ENCODE measurements around the gene GLT8D1. TPM values are rescaled to one million over a fixed set of nuclear protein-coding genes. Genes with fewer than 3 reads are reported as not detected.
"Not testable (repeated sequence)": the region's sequence is repeated elsewhere in the genome, so short reads cannot be mapped to it uniquely, and the experiment has no call there.

GLT8D1 gene
- total RNA-seq, result 10 to 100 TPM; 33.5 to 55.9 TPM
- long read RNA-seq, donor 1, transcript GLT8D1-201 (10 exons, 1,849 nt), result major isoform, 9 of 27 reads
- long read RNA-seq, donor 1, partial matches to known transcripts, result 3 of 27 reads
- long read RNA-seq, donor 1, other reads (novel, unspliced or antisense), result 15 of 27 reads
- long read RNA-seq, donor 2, transcript GLT8D1-201 (10 exons, 1,849 nt), result major isoform, 24 of 68 reads
- long read RNA-seq, donor 2, partial matches to known transcripts, result 5 of 68 reads
- long read RNA-seq, donor 2, other reads (novel, unspliced or antisense), result 39 of 68 reads

DNA sequence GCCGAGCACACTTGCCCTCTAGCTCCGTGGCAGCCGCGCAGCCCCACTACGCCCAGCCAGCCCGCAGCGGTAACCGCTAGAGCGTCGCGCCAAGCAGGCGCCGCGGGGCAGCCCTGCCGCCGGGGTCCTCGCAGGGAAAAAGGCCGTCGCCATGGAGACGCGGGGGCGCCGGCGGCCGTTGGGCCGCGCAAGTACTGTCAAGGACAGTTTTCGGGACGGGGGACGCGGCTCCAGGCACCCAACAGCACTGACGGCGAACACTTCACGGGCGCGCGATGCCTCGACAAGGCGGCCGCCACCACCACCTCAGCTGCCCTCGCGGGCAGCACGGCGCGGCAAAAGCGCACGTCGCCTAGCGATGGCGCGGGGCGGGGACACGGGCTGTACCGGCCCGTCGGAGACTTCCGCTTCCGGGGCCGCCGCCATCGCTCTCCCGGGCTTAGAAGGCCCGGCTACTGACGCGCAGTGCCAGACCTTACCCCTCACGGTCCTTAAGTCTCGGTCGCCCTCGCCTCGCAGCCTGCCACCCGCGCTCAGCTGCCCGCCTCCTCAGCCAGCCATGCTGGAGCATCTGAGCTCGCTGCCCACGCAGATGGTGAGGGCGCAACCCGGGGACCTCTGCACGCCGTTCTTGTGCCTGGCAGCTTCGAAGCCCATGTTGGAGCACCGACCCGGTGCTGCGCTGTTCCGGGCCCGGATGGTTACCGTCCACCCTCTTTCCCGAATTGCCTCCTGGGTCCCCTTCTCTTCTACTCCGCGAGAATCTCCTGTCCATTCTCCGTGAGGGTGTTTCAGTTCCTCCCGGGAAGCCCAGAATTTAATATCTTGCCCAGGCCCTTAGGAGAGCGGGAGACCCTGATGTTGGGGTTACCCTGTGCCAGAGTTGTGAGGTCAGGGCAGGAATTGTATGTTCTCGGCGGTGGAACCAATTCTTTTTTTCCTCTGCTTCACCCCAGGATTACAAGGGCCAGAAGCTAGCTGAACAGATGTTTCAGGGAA lies at the start of gene GLT8D1, which contains the start of gene SPCS1:
Gene GLT8D1, minus strand, starts transcription at position 104 of the 999 bp plus-strand sequence. CDS start 5,331 bp downstream, outside the sequence.
Gene SPCS1, plus strand, starts transcription at position 419 of the 999 bp plus-strand sequence. Its CDS starts 141 bp downstream, at position 560.
- DNase-seq (ENCODE audit: low spot score), result peak; percentile 96
- intact Hi-C loops (cut with DNase I), result no loop called here

GRCh38 chr3:52754373-52754772 lies 48.8 kb upstream of the GLT8D1 start:
- intact Hi-C loops (cut with DNase I), result no loop called here
- no peak for DNase-seq (ENCODE audit: low spot score)

GRCh38 chr3:52752045-52752660 lies 46.6 kb upstream of the GLT8D1 start:
- DNase-seq (ENCODE audit: low spot score), result no peak
- intact Hi-C loops (cut with DNase I), result no loop called here

GRCh38 chr3:52743721-52744120 lies 38.1 kb upstream of the GLT8D1 start:
- no peak for DNase-seq (ENCODE audit: low spot score)
- intact Hi-C loops (cut with DNase I), result loop anchor here in 1 of 2 donors (10.0 kb wide), 2 partner anchors 191 to 331 kb away; no protein-coding TSS in a partner anchor

GRCh38 chr3:52743152-52743551 lies 37.6 kb upstream of the GLT8D1 start:
- intact Hi-C loops (cut with DNase I), result loop anchor here in 1 of 2 donors (10.0 kb wide), 2 partner anchors 192 to 332 kb away; no protein-coding TSS in a partner anchor
- DNase-seq (ENCODE audit: low spot score), result no peak

- DNase-seq (ENCODE audit: low spot score), result no peak
- intact Hi-C loops (cut with DNase I), result loop anchor here in 1 of 2 donors (10.0 kb wide), 2 partner anchors 192 to 332 kb away; no protein-coding TSS in a partner anchor
These were observed 36.9 kb upstream of the GLT8D1 start for GRCh38 chr3:52742418-52743041.

GRCh38 chr3:52739730-52740129 lies 34.1 kb upstream of the GLT8D1 start:
- DNase-seq (ENCODE audit: low spot score), result no peak
- intact Hi-C loops (cut with DNase I), result loop anchor here in 1 of 2 donors (10.0 kb wide), 2 partner anchors 195 to 335 kb away; no protein-coding TSS in a partner anchor

DNA sequence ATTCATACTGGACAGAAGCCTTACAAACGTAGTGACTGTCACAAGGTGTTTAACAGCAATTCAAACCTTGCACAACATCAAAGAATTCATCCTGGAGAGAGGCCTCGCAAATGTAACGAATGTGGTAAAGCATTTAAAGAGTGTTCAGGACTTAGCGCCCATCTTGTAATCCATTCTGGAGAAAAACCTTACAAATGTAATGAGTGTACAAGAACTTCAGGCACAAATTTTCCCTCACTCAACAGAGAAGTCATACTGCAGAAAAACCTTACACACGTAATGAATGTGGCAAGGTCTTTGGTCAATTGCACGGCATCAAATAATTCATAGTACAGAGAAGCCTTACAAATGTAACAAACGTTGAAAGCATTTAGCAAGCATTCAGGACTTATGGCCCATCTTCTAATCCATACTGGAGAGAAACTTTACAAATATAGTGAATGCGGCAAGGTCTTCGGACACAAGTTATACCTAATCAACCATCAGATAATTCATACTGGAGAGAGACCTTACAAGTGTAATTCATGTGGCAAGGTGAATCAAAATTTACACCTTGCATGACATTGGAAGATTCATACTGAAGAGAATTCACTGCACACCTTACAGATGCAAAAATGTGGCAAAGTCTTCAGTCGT lies 27.8 kb upstream of the GLT8D1 start:
- no peak for DNase-seq (ENCODE audit: low spot score)
- intact Hi-C loops (cut with DNase I), result no loop called here

DNA sequence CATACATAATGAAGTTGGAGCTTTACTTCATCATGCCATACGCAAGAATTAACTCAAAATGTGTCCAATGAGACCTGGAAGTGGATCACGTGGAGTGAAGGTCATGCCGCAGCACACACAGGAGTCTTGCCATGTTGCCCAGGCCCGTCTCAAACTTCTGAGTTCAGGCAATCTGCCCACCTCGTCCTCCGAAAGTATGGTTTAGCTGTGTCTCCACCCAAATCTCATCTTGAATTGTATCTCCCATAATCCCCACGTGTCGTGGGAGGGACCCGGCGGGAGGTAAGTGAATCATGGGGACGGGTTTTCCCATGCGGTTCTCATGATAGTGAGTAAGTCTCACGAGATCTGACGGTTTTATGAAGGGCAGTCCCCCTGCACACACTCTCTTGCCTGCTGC lies 26.0 kb upstream of the GLT8D1 start:
- intact Hi-C loops (cut with DNase I), result no loop called here
- no peak for DNase-seq (ENCODE audit: low spot score)

GRCh38 chr3:52730681-52731080 lies 25.1 kb upstream of the GLT8D1 start:
- no peak for DNase-seq (ENCODE audit: low spot score)
- intact Hi-C loops (cut with DNase I), result no loop called here

DNA sequence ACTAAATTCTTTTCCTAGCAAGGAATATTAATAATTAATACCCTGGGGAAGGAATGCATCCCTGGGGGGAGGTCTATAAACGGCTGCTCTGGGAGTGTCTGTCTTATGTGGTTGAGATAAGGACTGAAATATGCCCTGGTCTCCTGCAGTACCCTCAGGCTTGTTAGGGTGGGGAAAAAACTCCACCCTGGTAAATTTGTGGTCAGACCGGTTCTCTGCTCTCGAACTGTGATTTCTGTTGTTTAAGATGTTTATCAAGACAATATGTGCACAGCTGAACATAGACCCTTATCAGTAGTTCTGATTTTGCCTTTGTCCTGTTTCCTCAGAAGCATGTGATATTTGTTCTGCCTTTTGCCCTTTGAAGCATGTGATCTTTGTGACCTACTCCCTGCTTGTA lies 23.2 kb upstream of the GLT8D1 start:
- intact Hi-C loops (cut with DNase I); DNase-seq (ENCODE audit: low spot score): not testable (repeated sequence)

GRCh38 chr3:52724511-52724910 lies 18.9 kb upstream of the GLT8D1 start:
- DNase-seq (ENCODE audit: low spot score), result no peak
- intact Hi-C loops (cut with DNase I), result no loop called here

- intact Hi-C loops (cut with DNase I), result no loop called here
- DNase-seq (ENCODE audit: low spot score), result no peak
These were observed 18.3 kb upstream of the GLT8D1 start for GRCh38 chr3:52723935-52724334.

GRCh38 chr3:52722491-52722890 lies 16.9 kb upstream of the GLT8D1 start:
- intact Hi-C loops (cut with DNase I), result no loop called here
- no peak for DNase-seq (ENCODE audit: low spot score)

DNA sequence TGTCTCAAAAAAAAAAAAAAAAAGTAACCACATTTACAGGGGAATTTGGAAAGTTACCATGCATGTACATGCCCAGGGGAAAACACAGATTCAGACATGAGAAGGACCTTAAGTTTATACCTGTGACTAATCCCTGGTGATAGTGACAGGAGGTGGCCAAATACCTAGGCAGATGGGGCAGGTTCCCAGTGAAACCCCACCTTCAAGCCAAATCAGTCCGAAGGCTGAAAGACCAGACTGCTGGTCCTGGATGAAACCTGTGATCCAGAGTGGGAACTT lies 16.1 kb upstream of the GLT8D1 start:
- no peak for DNase-seq (ENCODE audit: low spot score)
- intact Hi-C loops (cut with DNase I), result no loop called here

DNA sequence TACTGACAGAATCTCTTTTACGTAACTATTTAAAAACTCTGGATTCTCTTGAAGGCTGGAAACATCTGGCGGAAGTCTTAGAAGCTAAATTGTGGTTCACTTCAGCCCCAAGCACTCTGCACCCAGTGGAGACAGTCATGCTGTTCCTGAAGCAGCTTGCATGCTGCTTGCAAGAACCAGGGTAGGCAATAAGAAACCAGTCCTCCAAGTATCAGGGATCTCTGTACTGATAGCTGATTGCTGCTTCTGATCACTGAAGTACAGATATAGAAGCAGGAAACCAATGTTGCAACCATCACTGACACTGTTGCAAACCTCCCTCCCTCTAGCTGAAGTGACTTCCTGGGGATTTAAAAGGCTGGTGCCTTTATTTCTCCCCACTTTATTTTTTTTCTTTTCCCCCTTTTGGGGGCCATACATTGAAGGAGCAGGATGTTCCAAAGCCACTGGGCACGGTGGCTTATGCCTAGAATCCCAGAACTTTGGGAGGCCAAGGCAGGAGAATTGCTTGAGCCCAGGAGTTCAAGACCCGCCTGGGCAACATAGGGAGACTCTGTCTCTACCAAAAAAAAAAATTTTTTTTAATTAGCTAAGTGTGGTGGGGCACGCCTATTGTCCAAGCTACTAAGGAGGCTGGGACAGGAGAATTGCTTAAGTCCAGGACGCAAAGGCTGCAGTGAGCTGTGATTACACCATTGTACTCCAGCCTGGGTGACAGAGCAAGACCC lies 15.6 kb upstream of the GLT8D1 start:
- no peak for DNase-seq (ENCODE audit: low spot score)
- intact Hi-C loops (cut with DNase I), result no loop called here

DNA sequence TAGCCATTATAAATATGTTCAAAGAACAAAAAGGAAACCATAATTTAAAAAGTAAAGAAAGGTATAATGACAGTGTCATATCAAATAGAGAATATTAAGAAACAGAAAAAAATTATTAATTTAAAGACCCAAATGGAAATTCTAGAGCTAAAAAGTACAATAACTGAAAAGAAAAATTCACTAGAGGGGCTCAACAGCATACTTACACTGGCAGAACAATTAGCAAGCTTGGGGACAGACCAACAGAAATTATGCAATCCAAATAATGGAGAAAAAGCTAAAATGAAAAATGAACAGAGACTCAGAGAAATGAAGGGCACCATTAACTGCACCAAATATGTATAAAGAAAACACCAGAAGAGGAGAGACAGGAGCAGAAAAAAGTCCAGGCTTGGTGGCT lies 14.0 kb upstream of the GLT8D1 start:
- DNase-seq (ENCODE audit: low spot score), result no peak
- intact Hi-C loops (cut with DNase I), result no loop called here

- DNase-seq (ENCODE audit: low spot score), result peak; percentile 64
- intact Hi-C loops (cut with DNase I), result no loop called here
These were observed 10.2 kb upstream of the GLT8D1 start for GRCh38 chr3:52715714-52716305.

All from posterior vena cava (tissue), 2 donors.